Hematopoietic multipotent progenitor cell treated with erythropoietin and hydrocortisone succinate and interleukin-3 and kit ligand, for 15 days (in vitro differentiated cells): ENCODE measurements around the gene OPTN.

ENCODE experiments used
- DNase-seq: peaks from one replicate; pipeline ENCODE4 v3.0.0-alpha.2; 2015; ENCODE audit warnings: low spot score

The OPTN gene

DNA sequence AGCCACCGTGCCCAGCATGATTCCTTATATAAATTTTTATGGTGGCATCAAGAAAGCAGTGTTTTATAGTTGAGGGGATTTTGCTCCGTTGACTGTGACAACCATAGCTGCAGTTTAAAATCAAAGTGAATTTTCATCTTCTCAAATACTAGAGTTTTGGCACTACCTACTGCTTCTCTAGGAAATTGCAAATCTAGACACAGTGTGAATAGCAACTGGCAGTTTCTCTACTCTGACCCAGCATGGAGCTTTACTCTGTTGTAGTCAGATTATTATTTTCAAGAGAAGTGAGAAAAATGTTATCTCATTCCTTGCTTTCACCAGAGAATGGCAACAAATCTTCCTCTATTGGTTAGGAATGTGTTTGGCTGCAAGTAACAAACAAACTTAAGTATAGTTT, 84.3 kb downstream of the OPTN start:
- DNase-seq: no peak

DNA sequence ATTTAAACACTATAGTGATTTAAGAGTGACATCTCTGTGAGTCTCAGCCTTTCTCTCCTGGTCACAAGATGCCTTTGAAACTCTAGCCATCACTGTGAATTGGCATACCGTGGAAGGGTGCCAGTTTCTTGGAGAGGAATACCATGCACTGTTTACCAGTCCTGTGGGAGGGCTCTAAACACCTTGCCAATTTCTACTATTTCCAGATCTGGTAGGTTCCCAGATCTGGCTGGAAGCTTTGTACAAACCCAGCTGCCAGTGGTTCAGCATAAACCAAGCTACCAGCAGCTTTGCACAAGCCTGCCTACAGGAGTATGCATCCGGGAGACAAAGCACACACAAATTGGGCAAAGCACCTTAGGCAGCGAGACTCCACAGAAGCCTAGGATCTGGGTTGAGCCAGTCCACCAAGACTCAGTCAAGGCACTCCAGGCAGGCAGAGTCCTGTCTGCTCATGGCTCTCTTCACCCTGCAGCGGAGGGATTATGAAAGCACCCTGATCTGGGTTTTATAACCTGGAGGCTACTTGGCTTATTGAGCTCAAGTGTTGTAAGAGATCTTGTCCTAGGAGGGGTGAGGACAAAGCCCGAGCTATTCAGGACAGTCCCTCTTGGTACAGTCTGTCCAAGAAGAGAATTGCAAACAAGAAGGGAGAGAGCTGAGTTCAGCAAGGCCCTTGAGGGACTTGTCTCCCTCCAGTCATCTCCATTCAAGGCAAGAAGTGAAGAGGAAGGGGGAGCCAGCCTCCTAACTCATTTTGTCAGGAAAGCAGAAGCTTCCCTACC, 85.0 kb downstream of the OPTN start:
- DNase-seq: no peak

DNA sequence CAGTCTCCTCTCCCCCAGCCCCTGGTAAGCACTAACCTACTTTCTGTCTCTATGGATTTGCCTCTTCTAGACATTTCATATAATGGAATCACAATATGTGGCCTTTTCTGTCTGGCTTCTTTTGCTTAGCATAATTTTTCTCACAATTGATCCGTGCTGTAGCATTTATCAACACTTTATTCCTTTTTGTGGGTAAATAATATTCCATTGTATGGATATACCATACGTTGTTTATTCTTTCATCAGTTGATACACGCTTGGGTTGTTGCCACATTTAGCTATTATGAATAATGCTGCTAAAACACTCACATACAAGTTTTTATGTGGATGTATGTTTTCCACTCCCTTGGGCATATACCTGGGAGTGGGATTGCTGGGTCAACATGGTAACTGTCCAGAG, 87.2 kb downstream of the OPTN start:
- DNase-seq: no peak
